Posterior cingulate gyrus (tissue), 11 donors: ENCODE measurements around the gene PRR15L.

Experiments used
- DNase-seq, 10 donors: peaks; one replicate each; pipeline versions ENCODE4 v3.0.0 to v3.0.0-alpha.2; 2020 to 2021; ENCODE audit warnings: mixed read lengths in 3 of 10
- intact Hi-C: fragments of 100-400 bp; cut with DNase I; formaldehyde crosslinking; loops from one replicate; pipeline ENCODE4 v1.15.1; 2023

The PRR15L gene

GRCh38 chr17:47914306-47914948 is 43.3 kb downstream of the PRR15L start:
- DNase-seq: no peak
- intact Hi-C loops: no loop called here

GRCh38 chr17:47913050-47913449 is 44.6 kb downstream of the PRR15L start:
- DNase-seq: no peak
- intact Hi-C loops: no loop called here

GRCh38 chr17:47907932-47908562 is 49.6 kb downstream of the PRR15L start:
- no peak for DNase-seq
- intact Hi-C loops: no loop called here

GRCh38 chr17:47906443-47906842 is 51.2 kb downstream of the PRR15L start:
- intact Hi-C loops: no loop called here
- DNase-seq: no peak

- DNase-seq: peak; percentile 64 to 95 (median 72)
- intact Hi-C loops: no loop called here
These were observed 52.4 kb downstream of the PRR15L start for GRCh38 chr17:47905221-47905733.

- intact Hi-C loops: no loop called here
- DNase-seq: no peak
These were observed 55.5 kb downstream of the PRR15L start for GRCh38 chr17:47902039-47902744.
